Kidney (tissue), 14 donors: Measurements from ENCODE around the gene EPHB1. TPM values are rescaled to one million over a fixed set of nuclear protein-coding genes. Genes with fewer than 3 reads are reported as not detected.

Experiments used
- DNase-seq, 5 donors: peaks; one replicate each; pipeline ENCODE4 v3.0.0-alpha.2; 2013 to 2020
- FAIRE-seq: peaks from 2 replicates; lab custom pipeline; 2012; peaks lifted over from hg19 to GRCh38; lab: Jason Lieb, UNC
- H3K27ac ChIP-seq, 2 donors: one replicate each; pipeline ENCODE4 v1.7.0; 2013; ENCODE audit warnings: low read depth in 2 of 2, low read length in 2 of 2, inconsistent platforms in 1 of 2
- H3K27me3 ChIP-seq: one replicate; pipeline ENCODE4 v1.7.1; 2013; ENCODE audit warnings: low read length, inconsistent platforms; ENCODE audit not compliant: control insufficient read depth, insufficient read depth
- H3K36me3 ChIP-seq, 3 donors: one replicate each; pipeline versions ENCODE4 v1.7.0 to v1.7.1; 2013; ENCODE audit warnings: low read length in 3 of 3, control low read depth in 1 of 3, inconsistent platforms in 1 of 3; ENCODE audit not compliant: insufficient read depth in 3 of 3, control insufficient read depth in 2 of 3
- H3K4me1 ChIP-seq, 3 donors: one replicate each; pipeline versions ENCODE4 v1.7.0 to v1.7.1; 2013; ENCODE audit warnings: low read length in 3 of 3, inconsistent platforms in 1 of 3, low read depth in 1 of 3; ENCODE audit not compliant: control insufficient read depth in 2 of 3, insufficient read depth in 2 of 3
- H3K4me3 ChIP-seq, 3 donors: one replicate each; pipeline versions ENCODE4 v1.7.0 to v1.8.1; 2013; ENCODE audit warnings: low read length in 3 of 3, control low read depth in 1 of 3, inconsistent platforms in 1 of 3
- H3K9ac ChIP-seq, 3 donors: one replicate each; pipeline versions ENCODE4 v1.7.0 to v1.7.1; 2013; ENCODE audit warnings: low read length in 3 of 3, control low read depth in 1 of 3, inconsistent platforms in 1 of 3
- H3K9me3 ChIP-seq, 3 donors: one replicate each; pipeline versions ENCODE4 v1.7.0 to v1.7.1; 2013; ENCODE audit warnings: low read length in 3 of 3, control low read depth in 1 of 3, inconsistent platforms in 1 of 3; ENCODE audit not compliant: control insufficient read depth in 2 of 3, insufficient read depth in 1 of 3
- intact Hi-C: fragments of 100-400 bp; cut with DNase I; formaldehyde crosslinking; loops from one replicate; pipeline ENCODE4 v1.11.1; 2022
- polyA plus RNA-seq: library from polyadenylated mRNA; stranded (reverse); fragments of 350-450 nt; fragmentation: Illumina TruSeq; extraction: RNeasy Lipid Tissue Mini Kit (QIAGEN cat#74804); gene quantifications from one replicate; pipeline ENCODE4 v1.2.3, GENCODE V29; 2014; ENCODE audit warnings: low read depth, low replicate concordance; ENCODE audit not compliant: insufficient read depth
- total RNA-seq: library from RNA; stranded (reverse); fragmentation: NEBNext Ultra II Directional; extraction: Animal tissue kit (Norgen Biotek cat#: 25700); gene quantifications from one replicate; pipeline ENCODE4 v1.2.1, GENCODE V29; 2021
- TF ChIP-seq, protein P1 (sequence below): IDR thresholded peaks from 3 replicates; pipeline ENCODE4 v1.5.1; 2012; ENCODE audit warnings: mild to moderate bottlenecking, moderate library complexity, borderline replicate concordance; ENCODE audit not compliant: insufficient read depth; ENCODE audit errors: extremely low read depth
- donor health status: control.
- donor health status: control.
- donor health status: control.
- donor health status: control.
- donor health status: control.
- donor health status: DM: yes; HTN: yes; CAD: no.
- donor health status: Normal renal cell carcinoma (clear cell type).

EPHB1 gene
- total and polyA plus RNA-seq, 2 donors from 2014 or later: 0.39 to 3.2 TPM

DNA sequence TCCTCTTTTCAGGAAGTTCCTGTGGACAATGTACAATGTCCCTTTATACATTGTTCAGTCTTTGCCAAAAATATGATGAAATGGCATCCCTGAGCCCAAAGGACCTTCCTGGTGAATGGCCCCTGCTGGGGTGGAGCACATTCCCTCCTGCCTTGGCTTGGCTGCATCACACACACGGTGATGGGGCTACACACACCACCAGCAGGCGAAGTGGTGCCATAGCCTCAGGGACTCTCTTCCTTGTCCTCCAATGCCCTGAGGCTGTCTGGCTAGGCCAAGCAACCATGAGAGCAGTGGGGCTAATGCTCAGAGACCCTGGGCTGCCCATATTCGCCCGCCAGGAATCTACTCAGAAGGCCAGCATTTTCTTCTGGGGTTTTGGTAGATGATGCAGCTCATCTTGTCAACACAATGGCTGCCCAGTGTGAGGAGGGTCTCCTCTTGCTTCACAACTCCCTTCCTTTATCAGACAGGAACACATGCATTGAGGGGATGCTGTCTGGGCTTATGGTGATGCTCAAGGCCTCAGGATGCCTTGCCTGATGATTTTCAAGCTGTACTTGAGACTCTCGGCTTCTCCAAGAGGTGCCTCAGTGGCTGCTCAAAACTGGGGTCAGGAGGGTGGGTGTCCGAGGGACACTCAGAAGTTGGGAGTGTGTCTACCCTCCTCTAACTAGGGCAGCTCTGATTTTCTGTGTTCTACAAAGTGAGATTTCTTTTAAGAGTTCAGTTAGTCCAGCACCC is 40.9 kb upstream of the EPHB1 start:
- H3K9me3 ChIP-seq: no peaks in the 10 kb centered on the region
- H3K27me3 ChIP-seq: no peaks in the 10 kb centered on the region
- TF ChIP-seq, protein P1, sequence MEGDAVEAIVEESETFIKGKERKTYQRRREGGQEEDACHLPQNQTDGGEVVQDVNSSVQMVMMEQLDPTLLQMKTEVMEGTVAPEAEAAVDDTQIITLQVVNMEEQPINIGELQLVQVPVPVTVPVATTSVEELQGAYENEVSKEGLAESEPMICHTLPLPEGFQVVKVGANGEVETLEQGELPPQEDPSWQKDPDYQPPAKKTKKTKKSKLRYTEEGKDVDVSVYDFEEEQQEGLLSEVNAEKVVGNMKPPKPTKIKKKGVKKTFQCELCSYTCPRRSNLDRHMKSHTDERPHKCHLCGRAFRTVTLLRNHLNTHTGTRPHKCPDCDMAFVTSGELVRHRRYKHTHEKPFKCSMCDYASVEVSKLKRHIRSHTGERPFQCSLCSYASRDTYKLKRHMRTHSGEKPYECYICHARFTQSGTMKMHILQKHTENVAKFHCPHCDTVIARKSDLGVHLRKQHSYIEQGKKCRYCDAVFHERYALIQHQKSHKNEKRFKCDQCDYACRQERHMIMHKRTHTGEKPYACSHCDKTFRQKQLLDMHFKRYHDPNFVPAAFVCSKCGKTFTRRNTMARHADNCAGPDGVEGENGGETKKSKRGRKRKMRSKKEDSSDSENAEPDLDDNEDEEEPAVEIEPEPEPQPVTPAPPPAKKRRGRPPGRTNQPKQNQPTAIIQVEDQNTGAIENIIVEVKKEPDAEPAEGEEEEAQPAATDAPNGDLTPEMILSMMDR: no peak
- no peak overlapping the region for H3K27ac ChIP-seq
- intact Hi-C loops: no loop called here
- H3K36me3 ChIP-seq: no peaks in the 10 kb centered on the region
- no peaks in the 10 kb centered on the region for H3K4me1 ChIP-seq
- H3K9ac ChIP-seq: no peak overlapping the region
- no peak for DNase-seq
- H3K4me3 ChIP-seq: no peak overlapping the region
- no peak for FAIRE-seq

DNA sequence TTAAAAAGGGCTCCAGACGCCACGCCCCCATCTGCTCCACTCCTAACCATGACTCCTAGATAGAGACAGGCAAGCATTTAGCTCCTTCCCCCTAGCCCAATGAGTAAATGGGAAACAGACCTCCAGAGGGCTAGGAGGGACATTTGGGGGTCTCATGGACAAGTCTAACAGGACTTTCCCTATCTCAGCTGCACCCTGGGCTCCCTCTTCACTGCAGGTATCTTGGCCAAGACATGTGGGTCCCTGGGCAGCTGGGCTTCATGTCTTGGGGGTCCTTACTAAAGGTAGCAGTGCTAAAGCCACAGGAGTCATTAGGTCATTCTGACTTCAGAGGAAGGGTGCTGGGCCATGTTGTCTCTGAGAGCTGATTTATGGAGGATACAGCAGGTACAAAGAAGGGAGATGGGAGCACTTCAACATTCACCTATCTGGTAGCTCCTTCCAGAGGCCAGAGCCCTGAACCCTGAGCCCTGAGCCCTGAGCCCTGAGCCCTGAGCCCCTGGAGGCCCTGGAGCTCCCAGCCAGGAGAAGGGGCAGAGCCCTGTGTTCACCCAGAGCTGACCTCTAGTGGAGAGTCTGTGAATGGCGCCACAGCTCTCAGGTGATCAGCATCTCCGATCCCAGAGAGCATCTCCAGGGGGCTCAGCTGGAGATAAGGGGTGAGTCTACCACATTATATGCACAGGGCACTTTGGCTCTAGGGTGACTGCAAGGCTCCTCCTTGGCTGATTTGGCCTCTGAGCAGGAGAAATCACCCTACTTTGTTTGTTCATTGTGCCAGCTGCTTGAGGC is 40.1 kb upstream of the EPHB1 start:
- Histone ChIP-seq H3K9me3 (no peaks in the 10 kb centered on the region), H3K27me3 (no peaks in the 10 kb centered on the region), H3K4me3 (no peak overlapping the region), H3K27ac (no peak overlapping the region), H3K4me1 (no peaks in the 10 kb centered on the region), H3K9ac (no peak overlapping the region), H3K36me3 (no peaks in the 10 kb centered on the region)
- no peak for FAIRE-seq
- peak in 1 of 5 donors; percentile 18 for DNase-seq
- intact Hi-C loops: no loop called here
- TF ChIP-seq, protein P1: peak; percentile 52

DNA sequence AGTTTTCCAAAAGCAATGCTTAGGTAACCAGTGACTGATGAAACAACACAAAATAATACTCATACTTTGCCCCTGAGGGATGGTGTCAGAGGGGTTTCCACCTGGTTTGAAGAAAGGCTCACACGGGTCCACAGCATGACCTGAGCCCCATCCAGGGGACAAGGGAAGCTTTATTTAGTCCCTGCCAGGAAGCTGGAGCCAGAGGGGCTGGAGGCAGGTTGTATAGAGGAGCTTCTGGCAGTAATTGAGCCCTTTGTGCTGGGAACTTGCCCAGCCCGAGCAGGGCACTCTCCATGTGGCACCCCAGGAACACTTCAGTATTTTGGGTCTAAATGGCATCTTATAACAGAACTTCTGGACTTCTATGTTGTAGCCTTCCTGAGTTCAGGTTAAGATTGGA is 39.2 kb upstream of the EPHB1 start:
- intact Hi-C loops: no loop called here
- no peaks in the 10 kb centered on the region for H3K36me3 ChIP-seq
- DNase-seq (no peak), FAIRE-seq (no peak)
- H3K27me3 ChIP-seq: no peaks in the 10 kb centered on the region
- no peaks in the 10 kb centered on the region for H3K4me1 ChIP-seq
- no peaks in the 10 kb centered on the region for H3K9me3 ChIP-seq
- H3K27ac ChIP-seq: no peak overlapping the region
- TF ChIP-seq, protein P1: no peak
- H3K4me3 ChIP-seq: no peak overlapping the region
- H3K9ac ChIP-seq: no peak overlapping the region
